ENCODE results near the gene SVBP. TPM values are rescaled to one million over a fixed set of nuclear protein-coding genes. Genes with fewer than 3 reads are reported as not detected.

Gene SVBP, protein sequence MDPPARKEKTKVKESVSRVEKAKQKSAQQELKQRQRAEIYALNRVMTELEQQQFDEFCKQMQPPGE
- total RNA-seq, result 10 to 100 TPM in 1 of 2 donors, 1 to 10 TPM in 1; 5.2 to 10.3 TPM

DNA sequence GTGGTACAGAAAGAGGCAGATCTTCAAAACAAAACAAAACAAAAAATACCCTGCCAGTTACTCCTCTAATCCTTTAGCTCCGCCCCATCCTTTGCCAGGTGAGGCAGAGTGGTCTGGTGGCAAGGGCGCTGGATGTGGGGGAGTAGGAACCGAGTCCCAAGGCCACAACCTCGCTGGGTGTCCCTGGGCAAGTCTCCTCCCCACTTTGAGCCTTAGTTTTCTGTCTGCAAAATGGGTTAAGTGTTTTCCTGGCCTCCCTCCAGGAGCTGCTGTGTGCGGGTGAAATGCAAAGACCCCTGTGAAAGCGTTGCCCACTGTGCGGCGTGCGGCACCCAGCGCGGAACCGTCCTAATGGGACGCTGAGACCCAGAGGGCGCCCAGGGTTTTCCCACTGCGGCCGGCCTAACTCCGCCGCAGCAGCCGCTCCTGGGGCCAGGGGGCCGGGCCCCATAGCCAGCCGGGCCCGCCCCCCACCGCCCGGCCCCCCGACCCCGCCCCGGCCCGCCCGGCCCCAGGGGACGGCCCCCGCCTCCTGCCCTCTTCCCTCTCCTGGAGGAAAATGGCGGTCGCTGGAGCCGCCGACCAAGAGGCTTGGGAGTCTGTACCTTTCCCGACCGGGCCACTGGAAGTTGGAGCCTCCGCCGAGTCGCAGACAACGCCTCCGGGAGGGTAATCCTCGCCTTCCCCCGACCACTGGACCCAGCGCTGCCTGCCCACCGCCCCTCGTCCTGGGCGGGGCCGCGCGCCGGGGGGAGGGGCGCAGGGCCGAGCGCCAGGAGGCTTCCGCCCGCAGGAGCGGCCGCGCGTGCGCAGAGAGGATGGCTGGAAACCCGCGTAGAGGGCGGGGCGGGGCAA is at the start of gene SVBP, which contains the start of gene ERMAP:
TSS of gene SVBP (minus strand) at position 813 of the 855 bp plus-strand sequence. CDS start 853 bp downstream, outside the sequence.
TSS of gene ERMAP (plus strand) at position 538 of the 855 bp plus-strand sequence. CDS start 13,327 bp downstream, outside the sequence.

DNA sequence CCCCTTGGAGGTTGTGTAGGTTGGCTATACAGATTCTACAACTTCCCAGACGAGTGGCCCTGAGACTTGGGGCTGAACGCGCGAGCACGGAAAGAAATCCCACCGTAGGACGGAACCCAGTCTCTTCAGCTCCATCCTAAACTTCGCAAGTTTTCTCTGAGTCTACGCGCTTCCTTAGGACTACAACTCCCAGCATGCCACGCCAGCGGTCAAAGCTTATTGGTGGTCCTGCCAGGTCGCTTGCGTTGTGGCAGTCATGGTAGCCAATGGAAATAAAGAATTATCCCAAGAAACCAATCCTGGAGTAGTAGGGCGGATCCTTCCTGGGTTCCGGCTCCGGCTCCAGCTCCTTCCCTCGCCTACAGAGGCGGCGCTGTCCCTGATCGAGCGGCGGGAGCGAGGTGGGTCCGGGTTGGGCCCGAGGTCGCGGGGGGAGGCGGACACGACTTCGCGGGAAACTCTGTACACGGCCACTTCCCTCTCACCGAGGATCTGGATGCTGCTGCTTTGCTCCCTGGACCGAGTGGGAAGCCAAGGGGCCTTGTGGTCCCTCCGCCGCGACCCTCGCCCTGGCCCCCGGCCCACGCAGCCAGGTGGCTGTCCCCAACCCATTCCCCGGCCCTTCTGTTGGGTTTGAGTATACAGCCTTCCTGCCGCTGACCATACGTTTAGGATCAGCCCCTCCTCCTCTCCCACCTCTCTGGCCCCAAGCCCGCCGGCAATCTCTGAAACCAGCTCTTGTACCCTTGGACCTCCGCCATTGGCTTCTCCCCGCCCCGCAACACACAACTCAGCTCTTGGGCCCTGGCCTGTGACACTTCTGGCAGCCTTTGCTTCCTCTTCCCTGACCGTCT is 29.3 kb upstream of the SVBP start, which contains the start of gene ZNF691:
TSS of gene ZNF691 (plus strand) at position 357 of the 854 bp plus-strand sequence. CDS start 3,046 bp downstream, outside the sequence.

DNA sequence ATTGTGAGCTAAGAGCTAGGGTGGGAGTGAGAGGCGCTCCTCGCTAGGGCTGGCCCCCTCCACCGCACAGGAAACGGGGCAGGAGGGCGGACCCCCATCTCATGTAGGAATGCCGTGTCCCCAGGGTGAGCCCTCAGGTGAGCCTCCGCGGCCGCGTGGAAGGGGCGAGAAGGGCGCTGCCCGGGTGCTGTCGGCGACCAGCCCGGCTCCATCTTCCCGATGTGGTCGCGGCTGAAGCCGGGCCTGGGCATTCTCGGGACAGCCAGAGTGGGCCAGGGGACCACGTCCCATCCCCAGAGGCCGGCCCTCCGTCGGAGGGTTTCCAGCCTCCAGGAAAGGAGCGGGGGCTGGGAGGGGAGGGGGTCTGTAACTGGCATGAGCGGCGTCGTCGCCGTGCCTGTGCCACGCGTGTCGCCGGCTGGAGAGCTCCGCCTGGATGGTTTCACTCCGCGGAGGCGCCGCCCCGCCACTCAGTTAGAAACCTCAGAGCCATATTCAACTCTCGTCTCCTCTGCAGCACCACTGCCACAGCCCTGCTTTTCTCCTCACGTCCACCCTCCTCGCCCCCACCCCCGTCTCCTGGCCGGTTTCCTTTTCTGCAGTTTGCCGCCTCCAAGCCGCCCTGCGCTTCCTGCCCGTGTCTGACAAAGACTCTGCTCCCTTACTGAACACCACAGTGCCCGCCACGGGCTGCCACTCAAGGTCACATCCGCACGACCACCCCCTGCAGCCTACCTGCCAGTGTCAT is 32.1 kb downstream of the SVBP start, which contains the start of gene TMEM269:
TSS of gene TMEM269 (plus strand) at position 46 of the 748 bp plus-strand sequence. CDS start 4,903 bp downstream, outside the sequence.

DNA sequence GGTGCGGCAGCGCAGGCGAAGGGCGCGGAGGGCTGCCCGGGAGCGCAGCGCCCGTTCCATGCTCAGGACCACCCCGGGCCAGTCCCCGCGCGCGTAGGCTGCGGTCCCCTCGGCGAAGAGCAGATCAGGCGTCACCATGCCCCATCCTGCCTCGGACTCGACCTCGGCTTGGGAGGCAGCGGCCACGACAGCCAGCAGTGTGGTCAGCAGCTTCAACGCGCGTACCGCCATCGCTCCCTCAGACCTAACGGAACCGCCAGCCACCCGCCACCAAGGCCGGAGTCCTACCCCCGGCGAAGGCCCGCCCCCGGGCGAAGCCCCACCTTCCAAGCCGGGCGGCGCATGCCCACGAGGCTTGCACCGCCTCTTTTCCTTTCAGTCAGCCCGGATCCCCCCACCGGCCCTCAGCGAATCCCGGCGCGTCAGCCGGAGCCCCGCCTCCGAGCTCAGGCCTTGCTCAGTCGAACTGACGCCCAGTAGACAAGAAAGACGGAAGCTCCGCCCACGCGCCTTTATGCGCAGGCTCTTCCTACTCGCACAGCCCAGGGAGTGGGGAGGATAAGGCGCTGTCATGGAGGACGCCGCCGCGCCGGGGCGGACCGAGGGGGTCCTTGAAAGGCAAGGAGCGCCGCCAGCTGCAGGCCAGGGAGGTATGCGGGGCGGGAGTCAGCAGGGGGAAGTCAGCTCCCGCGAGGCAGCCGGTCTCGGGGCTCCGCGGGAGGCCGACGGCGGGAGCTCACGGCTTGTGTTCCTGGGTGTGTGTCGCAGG is 50.3 kb downstream of the SVBP start, which contains the start of the genes C1orf50 and P3H1:
TSS of gene C1orf50 (plus strand) at position 509 of the 769 bp plus-strand sequence. CDS start at position 572, 63 bp downstream.
TSS of gene P3H1 (minus strand) at position 288 of the 769 bp plus-strand sequence. CDS start at position 231, 57 bp downstream.

Other genes starting within 250 kb of the SVBP start
- gene PPIH, start 159.0 kb downstream of the SVBP start, total RNA-seq, result 10 to 100 TPM; 24.4 to 34.3 TPM
- 100 to 1,000 TPM; 365 to 602 TPM for gene YBX1, start 135.0 kb downstream of the SVBP start, total RNA-seq
- gene CLDN19, start 77.2 kb downstream of the SVBP start, total RNA-seq, result not detected
- 10 to 100 TPM; 44.0 to 66.3 TPM for gene P3H1, start 50.4 kb downstream of the SVBP start, total RNA-seq
- gene C1orf50, start 50.1 kb downstream of the SVBP start, total RNA-seq, result 1 to 10 TPM; 2.1 to 2.3 TPM
- gene TMEM269, start 32.4 kb downstream of the SVBP start, total RNA-seq, result not detected
- gene ERMAP, start 275 bp downstream of the SVBP start, total RNA-seq, result 1 to 10 TPM; 3.3 to 8.6 TPM
- 1 to 10 TPM; 5.9 to 9.7 TPM for gene ZNF691, start 29.2 kb upstream of the SVBP start, total RNA-seq
- 10 to 100 TPM; 19.3 to 53.3 TPM for gene SLC2A1, start 141.5 kb upstream of the SVBP start, total RNA-seq